ENCODE data around the gene ENPP3.

The ENPP3 gene

GRCh38 chr6:131640100-131640499 is 3.0 kb downstream of the ENPP3 start:
- peak overlapping the region; percentile 17 for H2AFZ ChIP-seq (ENCODE audit: low read depth)
- TF ChIP-seq, protein P1, sequence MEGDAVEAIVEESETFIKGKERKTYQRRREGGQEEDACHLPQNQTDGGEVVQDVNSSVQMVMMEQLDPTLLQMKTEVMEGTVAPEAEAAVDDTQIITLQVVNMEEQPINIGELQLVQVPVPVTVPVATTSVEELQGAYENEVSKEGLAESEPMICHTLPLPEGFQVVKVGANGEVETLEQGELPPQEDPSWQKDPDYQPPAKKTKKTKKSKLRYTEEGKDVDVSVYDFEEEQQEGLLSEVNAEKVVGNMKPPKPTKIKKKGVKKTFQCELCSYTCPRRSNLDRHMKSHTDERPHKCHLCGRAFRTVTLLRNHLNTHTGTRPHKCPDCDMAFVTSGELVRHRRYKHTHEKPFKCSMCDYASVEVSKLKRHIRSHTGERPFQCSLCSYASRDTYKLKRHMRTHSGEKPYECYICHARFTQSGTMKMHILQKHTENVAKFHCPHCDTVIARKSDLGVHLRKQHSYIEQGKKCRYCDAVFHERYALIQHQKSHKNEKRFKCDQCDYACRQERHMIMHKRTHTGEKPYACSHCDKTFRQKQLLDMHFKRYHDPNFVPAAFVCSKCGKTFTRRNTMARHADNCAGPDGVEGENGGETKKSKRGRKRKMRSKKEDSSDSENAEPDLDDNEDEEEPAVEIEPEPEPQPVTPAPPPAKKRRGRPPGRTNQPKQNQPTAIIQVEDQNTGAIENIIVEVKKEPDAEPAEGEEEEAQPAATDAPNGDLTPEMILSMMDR (conservative IDR thresholded peaks at IDR 0.05; ENCODE audit: low read depth, low read length), result no peak
- H3K79me2 ChIP-seq (ENCODE audit: insufficient read depth, low read depth), result no peaks in the 10 kb centered on the region
- H3K9ac ChIP-seq, result no peak overlapping the region; the same call in 1 of the 2 replicates
- H3K4me3 ChIP-seq (IDR thresholded peaks at IDR 0.05; ENCODE audit: insufficient read depth, low read depth, low read length), result no peak overlapping the region
- H3K36me3 ChIP-seq (ENCODE audit: insufficient read depth), result no peaks in the 10 kb centered on the region
- no peaks in the 10 kb centered on the region for H3K27me3 ChIP-seq (ENCODE audit: insufficient read depth, low read depth)
- no peaks in the 10 kb centered on the region for H4K20me1 ChIP-seq (ENCODE audit: insufficient read depth)
- peak overlapping the region; percentile 57 for H3K27ac ChIP-seq
- peaks cover 29% of the 10 kb centered on the region for H3K4me1 ChIP-seq (ENCODE audit: low read depth, poor library complexity, severe bottlenecking)
- peak overlapping the region; percentile 62 for H3K4me2 ChIP-seq

- Histone ChIP-seq H3K27ac (peak overlapping the region; percentile 57), H3K36me3 (ENCODE audit: insufficient read depth) (no peaks in the 10 kb centered on the region), H3K4me3 (IDR thresholded peaks at IDR 0.05; ENCODE audit: insufficient read depth, low read depth, low read length) (no peak overlapping the region), H3K4me2 (peak overlapping the region; percentile 62), H4K20me1 (ENCODE audit: insufficient read depth) (no peaks in the 10 kb centered on the region), H2AFZ (ENCODE audit: low read depth) (0 out of 2 replicates have a peak overlapping the region, but pooled peaks have one; percentile 17), H3K4me1 (ENCODE audit: low read depth, poor library complexity, severe bottlenecking) (peaks cover 29% of the 10 kb centered on the region), H3K27me3 (ENCODE audit: insufficient read depth, low read depth) (no peaks in the 10 kb centered on the region), H3K9ac (no peak overlapping the region; the same call in 1 of the 2 replicates), H3K79me2 (ENCODE audit: insufficient read depth, low read depth) (no peaks in the 10 kb centered on the region)
- TF ChIP-seq, protein P1 (conservative IDR thresholded peaks at IDR 0.05; ENCODE audit: low read depth, low read length), result no peak
Observed at GRCh38 chr6:131640576-131640975, 3.5 kb downstream of the ENPP3 start.

DNA sequence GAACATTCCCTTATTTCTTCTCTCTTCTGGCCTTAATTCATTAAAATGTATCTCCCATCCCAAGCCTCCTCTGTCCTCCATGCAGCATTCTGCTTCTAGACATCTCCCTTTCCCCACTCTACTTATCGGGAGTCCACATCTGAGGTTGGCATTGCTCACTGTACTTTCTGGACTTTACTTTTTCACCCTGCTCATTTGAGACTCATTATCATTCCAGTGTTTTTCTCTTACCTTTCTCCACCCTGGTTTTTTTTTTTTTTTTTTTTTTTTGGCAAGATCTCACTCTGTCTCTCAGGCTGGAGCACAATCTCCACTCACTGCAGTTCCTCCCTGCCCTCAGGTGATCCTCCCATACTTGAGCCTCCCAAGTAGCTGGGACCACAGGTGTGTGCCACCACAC is 4.5 kb downstream of the ENPP3 start:
- no peak overlapping the region for H3K27ac ChIP-seq
- H3K4me2 ChIP-seq, result no peak overlapping the region
- H3K36me3 ChIP-seq (ENCODE audit: insufficient read depth), result no peaks in the 10 kb centered on the region

DNA sequence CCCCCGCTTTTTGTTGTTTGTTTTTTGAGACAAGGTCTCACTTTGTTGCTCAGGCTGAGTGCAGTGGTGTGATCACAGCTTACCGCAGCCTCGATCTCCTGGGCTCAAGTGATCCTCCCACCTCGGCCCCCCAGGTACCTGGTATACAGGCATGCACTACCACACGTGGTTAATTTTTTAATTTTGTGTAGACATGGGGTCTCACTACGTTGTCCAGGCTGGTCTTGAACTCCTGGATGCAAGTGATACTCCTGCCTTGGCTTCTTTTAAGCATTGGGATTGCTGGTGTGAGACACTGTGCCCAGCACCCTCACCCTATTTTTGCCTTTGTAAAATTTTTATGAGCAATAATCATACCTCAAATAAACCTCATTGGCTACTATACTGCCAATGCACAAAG is 5.5 kb downstream of the ENPP3 start:
- H3K9ac ChIP-seq, result no peak overlapping the region
- H3K4me1 ChIP-seq (ENCODE audit: low read depth, poor library complexity, severe bottlenecking), result peaks cover 29% of the 10 kb centered on the region
- TF ChIP-seq, protein P1 (conservative IDR thresholded peaks at IDR 0.05; ENCODE audit: low read depth, low read length), result no peak
- H3K27me3 ChIP-seq (ENCODE audit: insufficient read depth, low read depth), result no peaks in the 10 kb centered on the region
- H3K36me3 ChIP-seq (ENCODE audit: insufficient read depth), result no peaks in the 10 kb centered on the region
- H3K4me3 ChIP-seq (IDR thresholded peaks at IDR 0.05; ENCODE audit: insufficient read depth, low read depth, low read length), result no peak overlapping the region
- no peaks in the 10 kb centered on the region for H4K20me1 ChIP-seq (ENCODE audit: insufficient read depth)
- H2AFZ ChIP-seq (ENCODE audit: low read depth), result no peak overlapping the region
- no peak overlapping the region for H3K4me2 ChIP-seq
- no peaks in the 10 kb centered on the region for H3K79me2 ChIP-seq (ENCODE audit: insufficient read depth, low read depth)
- H3K27ac ChIP-seq, result no peak overlapping the region

More for the DNA sequence above, 4.5 kb downstream of the ENPP3 start:
- Histone ChIP-seq H3K27me3 (ENCODE audit: insufficient read depth, low read depth) (no peaks in the 10 kb centered on the region), H4K20me1 (ENCODE audit: insufficient read depth) (no peaks in the 10 kb centered on the region), H3K4me3 (IDR thresholded peaks at IDR 0.05; ENCODE audit: insufficient read depth, low read depth, low read length) (no peak overlapping the region), H2AFZ (ENCODE audit: low read depth) (no peak overlapping the region), H3K79me2 (ENCODE audit: insufficient read depth, low read depth) (no peaks in the 10 kb centered on the region), H3K4me1 (ENCODE audit: low read depth, poor library complexity, severe bottlenecking) (peaks cover 29% of the 10 kb centered on the region), H3K9ac (no peak overlapping the region)
- TF ChIP-seq, protein P1 (conservative IDR thresholded peaks at IDR 0.05; ENCODE audit: low read depth, low read length), result no peak
